Right hindlimb (tissue), 1 donor: ENCODE measurements around the gene DIS3L2.
"Not testable (repeated sequence)": the region's sequence is repeated elsewhere in the genome, so short reads cannot be mapped to it uniquely, and the experiment has no call there.

ENCODE experiments used
- DNase-seq: peaks from one replicate; pipeline ENCODE4 v3.0.0-alpha.2; 2018

DIS3L2 gene

DNA sequence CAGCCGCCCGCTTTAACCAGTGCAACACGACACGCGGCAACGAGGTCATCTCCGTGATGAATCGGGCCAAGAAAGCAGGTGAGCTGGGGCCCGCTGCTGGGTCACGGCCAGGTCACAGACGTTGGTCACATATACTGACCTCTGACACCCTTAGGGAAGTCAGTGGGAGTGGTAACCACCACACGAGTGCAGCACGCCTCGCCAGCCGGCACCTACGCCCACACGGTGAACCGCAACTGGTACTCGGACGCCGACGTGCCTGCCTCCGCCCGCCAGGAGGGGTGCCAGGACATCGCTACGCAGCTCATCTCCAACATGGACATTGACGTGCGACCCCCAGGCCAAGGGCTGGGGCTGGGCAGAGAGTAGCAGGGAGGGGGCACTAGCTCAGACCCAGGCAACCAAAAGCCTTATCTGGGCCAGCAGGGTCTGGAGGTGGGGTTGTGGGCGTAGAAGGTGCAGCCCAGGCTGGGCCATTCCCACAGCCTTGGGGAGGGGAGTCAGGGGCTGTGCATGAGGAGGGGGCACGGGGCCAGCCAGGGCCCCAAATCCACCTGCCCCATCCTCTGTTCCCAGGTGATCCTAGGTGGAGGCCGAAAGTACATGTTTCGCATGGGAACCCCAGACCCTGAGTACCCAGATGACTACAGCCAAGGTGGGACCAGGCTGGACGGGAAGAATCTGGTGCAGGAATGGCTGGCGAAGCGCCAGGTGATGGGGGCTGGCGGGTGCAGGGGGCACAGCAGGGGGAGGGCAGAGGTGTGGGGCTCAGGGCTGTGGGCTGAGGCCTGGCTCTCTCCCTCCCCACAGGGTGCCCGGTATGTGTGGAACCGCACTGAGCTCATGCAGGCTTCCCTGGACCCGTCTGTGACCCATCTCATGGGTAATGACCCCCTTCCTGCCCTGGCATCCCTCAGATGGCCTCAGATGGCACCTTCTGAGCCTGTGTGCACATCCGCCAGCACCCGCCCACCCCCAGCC is 418.4 kb downstream of the DIS3L2 start:
- not testable (repeated sequence) for DNase-seq

DNA sequence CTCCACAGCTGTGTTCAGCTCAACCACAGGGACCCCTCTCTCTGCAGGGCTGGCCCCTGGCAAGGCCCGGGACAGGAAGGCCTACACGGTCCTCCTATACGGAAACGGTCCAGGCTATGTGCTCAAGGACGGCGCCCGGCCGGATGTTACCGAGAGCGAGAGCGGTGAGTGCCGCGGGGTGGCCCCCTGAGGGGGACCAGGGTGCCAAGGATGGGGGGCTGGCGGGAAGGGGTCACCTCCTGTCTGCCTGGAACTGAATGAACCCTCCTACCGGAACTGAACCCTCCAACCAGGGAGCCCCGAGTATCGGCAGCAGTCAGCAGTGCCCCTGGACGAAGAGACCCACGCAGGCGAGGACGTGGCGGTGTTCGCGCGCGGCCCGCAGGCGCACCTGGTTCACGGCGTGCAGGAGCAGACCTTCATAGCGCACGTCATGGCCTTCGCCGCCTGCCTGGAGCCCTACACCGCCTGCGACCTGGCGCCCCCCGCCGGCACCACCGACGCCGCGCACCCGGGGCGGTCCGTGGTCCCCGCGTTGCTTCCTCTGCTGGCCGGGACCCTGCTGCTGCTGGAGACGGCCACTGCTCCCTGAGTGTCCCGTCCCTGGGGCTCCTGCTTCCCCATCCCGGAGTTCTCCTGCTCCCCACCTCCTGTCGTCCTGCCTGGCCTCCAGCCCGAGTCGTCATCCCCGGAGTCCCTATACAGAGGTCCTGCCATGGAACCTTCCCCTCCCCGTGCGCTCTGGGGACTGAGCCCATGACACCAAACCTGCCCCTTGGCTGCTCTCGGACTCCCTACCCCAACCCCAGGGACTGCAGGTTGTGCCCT is 419.9 kb downstream of the DIS3L2 start:
- DNase-seq, result not testable (repeated sequence)

DNA sequence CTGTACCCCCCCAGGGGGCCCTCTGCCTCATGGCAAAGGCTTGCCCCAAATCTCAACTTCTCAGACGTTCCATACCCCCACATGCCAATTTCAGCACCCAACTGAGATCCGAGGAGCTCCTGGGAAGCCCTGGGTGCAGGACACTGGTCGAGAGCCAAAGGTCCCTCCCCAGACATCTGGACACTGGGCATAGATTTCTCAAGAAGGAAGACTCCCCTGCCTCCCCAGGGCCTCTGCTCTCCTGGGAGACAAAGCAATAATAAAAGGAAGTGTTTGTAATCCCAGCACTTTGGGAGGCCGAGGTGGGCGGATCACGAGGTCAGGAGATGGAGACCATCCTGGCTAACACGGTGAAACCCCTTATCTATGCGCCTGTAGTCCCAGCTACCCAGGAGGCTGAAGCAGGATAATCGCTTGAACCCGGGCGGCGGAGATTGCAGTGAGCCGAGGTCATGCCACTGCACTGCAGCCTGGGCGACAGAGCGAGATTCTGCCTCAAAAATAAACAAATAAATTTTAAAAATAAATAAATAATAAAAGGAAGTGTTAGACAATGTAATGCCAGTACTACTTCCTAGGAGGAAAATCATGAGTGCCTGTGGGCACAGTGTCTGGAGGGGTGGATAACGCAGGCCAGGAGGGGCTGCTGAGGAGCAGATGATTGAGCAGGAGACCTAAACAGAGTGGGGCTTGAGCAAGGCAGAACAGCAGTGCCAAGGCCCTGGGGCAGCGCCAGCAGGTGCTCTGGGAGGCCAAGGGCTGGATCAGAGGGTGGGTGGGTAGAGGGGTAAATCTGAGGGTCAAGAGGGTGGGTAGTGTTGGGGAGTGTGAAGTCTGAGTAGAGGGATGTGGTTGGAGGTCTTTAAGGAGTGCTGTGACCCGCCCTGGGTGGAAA is 421.1 kb downstream of the DIS3L2 start:
- no peak for DNase-seq

DNA sequence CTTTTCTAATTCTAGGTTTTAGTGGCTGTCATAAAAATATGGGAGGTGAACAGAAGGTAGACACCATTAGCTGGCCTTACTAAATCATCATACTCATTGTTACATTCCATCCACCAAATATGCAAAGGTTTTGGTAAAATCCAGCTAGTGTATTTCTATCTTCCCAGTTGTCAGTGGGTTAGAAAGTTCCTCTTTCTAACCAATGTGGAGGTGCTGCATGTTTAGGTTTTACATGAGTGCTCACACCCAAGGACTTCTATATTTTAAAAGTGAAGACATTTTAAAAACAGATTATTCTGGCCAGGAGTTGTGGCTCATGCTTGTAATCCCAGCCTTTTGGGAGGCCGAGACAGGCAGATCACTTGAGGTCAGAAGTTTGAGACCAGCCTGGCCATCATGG is 423.0 kb downstream of the DIS3L2 start:
- no peak for DNase-seq

DNA sequence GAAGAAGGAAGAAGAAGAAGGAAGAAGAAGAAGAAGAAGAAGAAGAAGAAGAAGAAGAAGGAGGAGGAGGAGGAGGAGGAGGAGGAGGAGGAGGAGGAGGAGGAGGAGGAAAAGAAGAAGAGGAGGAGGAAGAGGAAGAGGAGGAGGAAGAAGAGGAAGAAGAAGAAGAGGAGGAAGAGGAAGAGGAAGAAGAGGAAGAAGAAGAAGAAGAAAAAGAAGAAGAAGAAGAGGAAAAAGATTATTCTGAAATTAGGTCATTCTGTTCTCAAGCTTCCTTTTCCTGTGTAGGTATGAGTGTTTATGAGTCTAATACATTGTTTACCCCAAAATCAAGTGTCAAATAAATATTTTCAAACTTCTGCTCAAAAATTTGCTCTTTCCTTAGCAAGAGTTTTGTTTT is 423.5 kb downstream of the DIS3L2 start:
- DNase-seq, result not testable (repeated sequence)

DNA sequence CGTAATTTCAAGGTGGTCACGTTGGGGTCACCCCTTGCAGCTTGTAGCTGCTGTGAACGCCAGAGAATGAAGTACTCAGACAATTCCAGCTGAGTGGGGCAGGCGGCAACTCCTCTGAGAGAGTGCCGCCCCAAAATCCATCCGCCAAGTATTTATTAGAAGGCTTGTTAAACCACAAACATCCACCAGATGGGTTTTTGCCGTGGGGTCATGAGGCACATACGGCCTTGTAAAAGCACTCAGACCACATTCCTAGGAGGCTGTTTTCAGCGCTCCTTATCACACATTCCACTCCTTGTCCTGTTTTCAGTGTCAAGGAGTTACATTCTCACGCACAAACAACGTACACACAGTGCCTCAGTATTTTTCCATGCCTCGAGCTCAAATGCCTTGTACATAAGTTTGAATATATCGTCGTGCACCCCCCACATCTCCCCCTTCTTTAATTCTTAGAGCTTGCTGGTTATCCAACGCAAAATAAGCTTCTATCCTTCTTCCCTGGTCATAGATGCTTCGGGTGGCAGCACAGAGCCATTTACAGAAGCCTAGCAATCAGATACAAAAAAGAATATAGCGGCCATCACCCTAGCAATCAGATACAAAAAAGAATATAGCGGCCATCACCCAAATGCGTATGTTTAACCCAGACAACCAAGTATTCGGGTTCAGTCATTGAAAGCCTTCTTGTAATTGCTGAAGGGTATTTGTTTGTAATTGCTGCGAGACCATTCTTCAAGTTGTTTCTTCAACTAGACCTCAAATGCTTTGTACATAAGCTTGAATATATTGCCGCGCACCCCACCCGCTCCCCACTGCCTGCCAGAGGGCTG is 424.4 kb downstream of the DIS3L2 start:
- DNase-seq, result no peak

DNA sequence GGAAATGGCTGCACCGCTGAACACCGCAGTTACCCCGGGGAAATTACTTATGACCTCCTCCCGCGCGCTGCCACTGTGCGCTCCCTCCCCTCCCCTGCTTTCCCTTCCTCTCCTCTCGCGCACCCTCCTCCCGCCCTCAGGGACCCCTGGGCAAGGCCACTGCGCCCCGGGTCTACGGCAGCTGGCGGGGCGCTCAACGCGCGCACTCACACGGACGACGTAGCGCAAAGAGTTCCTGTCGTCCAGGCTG is 424.9 kb downstream of the DIS3L2 start:
- no peak for DNase-seq
